Amniotic stem cell (primary cell): ENCODE results near the gene ATP2B3.

Source experiments
- DNase-seq: peaks from one replicate; lab custom pipeline; 2025; lab: John Stamatoyannopoulos, UW

ATP2B3 gene

DNA sequence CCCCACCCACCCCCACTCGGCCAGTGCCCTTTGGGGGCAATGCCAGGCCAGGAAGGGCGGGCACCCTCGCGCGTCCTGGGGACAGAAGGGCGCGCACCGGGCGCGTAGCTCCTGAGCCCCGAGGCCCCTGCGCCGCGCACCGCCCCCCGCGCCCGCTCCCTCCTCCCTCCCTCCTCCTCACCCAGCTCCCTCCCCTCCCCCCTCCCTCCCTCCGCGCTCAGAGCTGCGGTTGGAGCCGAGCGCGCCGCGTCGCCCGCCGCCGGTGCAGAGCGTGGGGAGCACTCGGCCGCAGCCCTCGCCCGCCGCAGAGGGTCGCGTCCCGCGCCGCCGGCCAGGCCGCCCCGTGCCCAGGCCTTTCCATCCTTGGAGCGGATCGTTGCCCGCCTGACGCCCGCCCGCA, at the start of gene ATP2B3:
Gene ATP2B3 (plus strand): TSS at position 220 of the 400 bp plus-strand sequence. CDS start 18,606 bp downstream, outside the sequence.
- DNase-seq = no peak

- no peak for DNase-seq
These were observed 49.3 kb upstream of the ATP2B3 start for GRCh38 chrX:153468008-153468580.

GRCh38 chrX:153469811-153470410, 47.5 kb upstream of the ATP2B3 start:
- DNase-seq = no peak

DNA sequence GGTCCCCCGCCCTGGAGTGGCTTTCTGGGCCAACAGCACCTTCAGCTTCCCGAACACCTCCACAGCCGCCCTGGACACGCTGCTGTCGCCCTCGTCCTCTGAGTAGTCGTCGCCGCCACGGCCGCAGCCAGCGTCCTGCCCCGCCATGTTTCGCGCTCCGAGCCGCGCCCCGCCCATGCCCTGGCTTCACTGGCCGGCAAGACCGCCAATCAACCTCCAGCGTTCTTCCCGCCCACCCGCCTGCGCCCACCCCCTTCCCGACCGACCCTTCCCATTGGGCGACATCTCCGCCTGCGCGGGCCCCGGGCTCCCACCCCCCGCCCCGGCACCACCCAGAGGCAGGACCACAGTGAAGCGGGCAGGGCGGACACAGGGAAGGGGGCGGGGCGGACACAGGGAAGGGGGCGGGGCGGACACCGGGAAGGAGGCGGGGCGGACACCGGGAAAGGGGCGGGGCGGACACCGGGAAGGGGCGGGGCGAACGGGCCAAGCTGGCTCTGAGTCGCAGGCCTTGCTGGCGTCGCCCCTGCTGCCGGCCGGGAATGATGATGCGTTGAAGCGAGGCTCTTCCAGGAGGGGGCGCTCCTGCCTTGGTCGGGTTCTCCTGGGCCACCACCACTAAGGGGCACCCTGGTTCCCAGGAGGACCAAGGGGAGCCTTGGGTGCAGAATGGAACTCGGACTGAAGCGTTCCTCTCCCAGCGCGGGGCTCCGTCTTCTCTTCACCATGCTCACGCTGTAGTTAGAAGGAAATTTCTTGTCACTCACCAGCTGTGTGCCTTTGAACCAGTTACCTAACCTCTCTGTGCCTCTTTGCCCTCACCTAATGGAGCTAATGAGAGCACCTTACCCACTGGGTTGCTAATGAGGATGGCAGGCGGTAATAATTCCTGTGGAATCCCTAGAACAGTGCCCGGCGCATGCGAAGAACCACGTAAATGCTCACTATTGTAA, 46.8 kb upstream of the ATP2B3 start, which contains the start of gene HAUS7:
Gene HAUS7 (minus strand): TSS at position 166 of the 953 bp plus-strand sequence. CDS start 19 bp downstream, at position 147.
- DNase-seq = peak; percentile 80

- DNase-seq = no peak
These were observed 45.7 kb upstream of the ATP2B3 start for GRCh38 chrX:153471663-153472280.

GRCh38 chrX:153473126-153473525, 44.3 kb upstream of the ATP2B3 start:
- no peak for DNase-seq

DNA sequence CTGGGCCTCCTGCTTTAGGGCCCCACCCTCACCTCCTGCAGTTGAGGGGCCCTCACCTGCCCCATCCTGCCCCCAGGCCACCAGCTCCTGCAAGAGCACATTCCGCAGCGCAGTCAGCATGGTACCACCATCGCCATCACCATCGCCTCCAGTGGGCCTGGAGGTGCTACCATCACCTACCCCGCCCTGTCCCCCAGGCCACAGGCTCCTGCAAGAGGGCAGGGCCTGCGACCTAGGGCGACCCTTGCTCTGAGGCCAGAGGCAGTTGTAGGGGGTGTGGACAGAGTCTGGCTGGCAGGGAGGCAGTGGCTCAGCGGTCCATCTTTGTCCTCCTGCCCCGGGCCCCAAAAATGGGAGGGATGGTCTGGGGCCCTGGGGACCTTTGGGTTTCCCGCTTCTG, 43.2 kb upstream of the ATP2B3 start:
- DNase-seq = no peak

DNA sequence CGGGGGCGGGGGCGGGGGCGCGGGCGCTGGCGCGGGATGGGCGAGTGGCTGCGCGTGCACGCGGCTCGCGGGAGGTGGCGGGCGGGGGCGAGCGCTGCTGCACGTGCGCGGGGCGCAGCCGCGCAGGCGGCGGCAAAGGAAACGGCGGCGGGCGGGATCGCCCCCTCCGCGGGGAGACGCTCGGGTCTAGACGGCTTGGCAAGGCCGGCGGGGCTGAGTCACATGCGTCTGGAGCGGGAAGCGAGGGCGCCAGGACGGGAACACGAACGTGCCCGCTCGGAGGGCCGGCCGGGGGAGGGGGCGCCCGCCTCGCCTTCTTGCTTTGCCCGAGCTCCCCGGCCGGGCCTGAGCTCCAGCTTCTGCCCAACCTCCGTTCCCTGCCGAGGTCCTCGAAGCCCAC, 42.7 kb upstream of the ATP2B3 start:
- DNase-seq = no peak

DNA sequence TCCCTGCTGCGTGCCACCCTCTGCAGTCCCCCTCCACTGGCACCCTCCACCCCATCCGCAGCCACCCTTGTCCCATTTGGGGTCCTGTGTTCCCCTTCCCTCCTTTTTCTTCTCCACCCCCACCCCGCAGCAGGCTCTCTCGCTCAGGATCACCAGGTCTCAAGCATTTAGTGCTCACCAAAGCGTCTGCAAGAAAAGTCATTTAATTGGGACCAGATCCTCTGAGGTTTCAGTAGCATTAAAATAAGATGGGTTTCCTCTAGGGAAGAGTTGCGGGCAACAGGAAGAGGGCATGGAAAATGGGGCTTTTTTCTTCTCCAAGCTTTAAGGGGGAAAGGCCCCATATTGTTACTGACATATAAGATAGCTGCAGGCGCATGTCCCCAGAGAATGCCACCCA, 42.2 kb upstream of the ATP2B3 start:
- no peak for DNase-seq

DNA sequence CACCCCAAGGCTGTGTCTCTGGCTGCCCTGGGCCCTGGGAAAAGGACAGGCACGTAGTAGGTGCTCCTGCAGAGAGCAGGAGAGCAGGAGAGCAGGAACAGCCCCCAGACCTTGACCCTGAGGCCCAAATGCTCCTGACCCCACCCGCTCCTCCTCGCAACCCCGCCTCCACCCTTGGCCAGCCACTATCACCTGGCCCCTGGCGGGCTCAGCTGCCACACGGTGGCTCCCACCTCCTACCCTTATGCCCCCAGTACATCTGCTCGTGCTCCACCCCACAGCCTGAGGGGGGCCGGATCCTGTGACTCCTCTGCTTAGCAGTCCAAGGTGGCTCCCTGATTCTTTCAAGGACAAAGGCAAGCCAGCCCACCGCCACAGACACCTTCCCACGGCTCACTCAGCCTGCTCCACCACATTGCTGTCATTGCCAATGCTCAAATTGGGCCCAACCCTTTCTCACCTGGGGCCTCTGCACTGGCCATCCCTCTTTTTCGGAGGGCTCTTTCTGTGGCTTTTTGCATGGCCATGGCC, 41.6 kb upstream of the ATP2B3 start:
- no peak for DNase-seq

GRCh38 chrX:153476666-153477363, 40.6 kb upstream of the ATP2B3 start:
- DNase-seq = peak; percentile 12

- no peak for DNase-seq
These were observed 40.0 kb upstream of the ATP2B3 start for GRCh38 chrX:153477364-153477857.

- no peak for DNase-seq
These were observed 39.5 kb upstream of the ATP2B3 start for GRCh38 chrX:153477901-153478300.

GRCh38 chrX:153478746-153479145, 38.7 kb upstream of the ATP2B3 start:
- DNase-seq = no peak

DNA sequence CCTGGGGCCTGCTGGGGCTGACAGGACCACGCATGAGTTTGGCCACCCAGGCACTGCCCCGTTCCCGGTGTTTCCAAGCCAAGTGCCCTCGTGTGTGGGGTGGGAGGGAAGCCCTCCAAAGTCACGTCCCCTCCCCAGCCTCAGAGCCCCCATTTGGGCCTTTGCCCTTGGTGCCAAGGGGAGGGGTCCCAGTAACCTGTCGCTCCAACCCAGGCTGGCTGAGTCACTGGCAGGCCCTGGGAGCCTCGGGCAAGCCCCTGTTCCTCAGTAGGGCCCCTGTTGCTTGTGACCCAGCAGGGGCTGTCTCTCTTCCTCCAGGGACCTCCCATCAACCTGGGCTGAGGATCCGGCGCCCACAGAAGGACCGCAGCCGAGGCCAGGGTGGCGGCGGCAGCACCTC, 36.4 kb upstream of the ATP2B3 start:
- no peak for DNase-seq

- no peak for DNase-seq
These were observed 34.9 kb upstream of the ATP2B3 start for GRCh38 chrX:153482376-153483015.

GRCh38 chrX:153485396-153486080, 31.9 kb upstream of the ATP2B3 start:
- no peak for DNase-seq

GRCh38 chrX:153486171-153486570, 31.3 kb upstream of the ATP2B3 start:
- no peak for DNase-seq

- no peak for DNase-seq
These were observed 29.8 kb upstream of the ATP2B3 start for GRCh38 chrX:153487590-153488071.
